Measurements from ENCODE around the gene DPH1.

Gene DPH1

GRCh38 chr17:2051933-2052559 lies 22.1 kb downstream of the DPH1 start:
- no peak overlapping the region for H3K27ac ChIP-seq
- no peak for TF ChIP-seq CTCF (conservative IDR thresholded peaks at IDR 0.05)

GRCh38 chr17:2053380-2054261 lies 23.7 kb downstream of the DPH1 start:
- peak overlapping the region; percentile 54 for H3K27ac ChIP-seq
- TF ChIP-seq CTCF (conservative IDR thresholded peaks at IDR 0.05) = peak; percentile 90

GRCh38 chr17:2054262-2054511 lies 24.2 kb downstream of the DPH1 start:
- H3K27ac ChIP-seq = peak overlapping the region; percentile 54

GRCh38 chr17:2054512-2055291 lies 24.7 kb downstream of the DPH1 start, which contains the start of gene HIC1:
Gene HIC1, plus strand, starts transcription at chr17:2055103. Its CDS starts 1,588 bp downstream, at chr17:2056691.
- peak within 1 kb of the TSS; percentile 54 for H3K27ac ChIP-seq
- peak; percentile 98 for TF ChIP-seq CTCF (conservative IDR thresholded peaks at IDR 0.05)

More at GRCh38 chr17:2054262-2054511, 24.2 kb downstream of the DPH1 start:
- TF ChIP-seq CTCF (conservative IDR thresholded peaks at IDR 0.05) = no peak

- H3K27ac ChIP-seq = peak overlapping the region; percentile 54; the same call in 1 of the 2 replicates
- TF ChIP-seq CTCF (conservative IDR thresholded peaks at IDR 0.05) = no peak
Measured at GRCh38 chr17:2055292-2056205, 25.6 kb downstream of the DPH1 start.

GRCh38 chr17:2056206-2057174 lies 26.5 kb downstream of the DPH1 start:
- no peak overlapping the region for H3K27ac ChIP-seq
- TF ChIP-seq CTCF (conservative IDR thresholded peaks at IDR 0.05) = no peak
